Lower lobe of right lung (tissue), 2 donors: ENCODE measurements around the gene GNG14. TPM values are rescaled to one million over a fixed set of nuclear protein-coding genes. Genes with fewer than 3 reads are reported as not detected.

Experiments
- ATAC-seq, 2 donors: fragments of 200-7000 bp; cut with Tn5 transposase; one replicate each; pipeline ENCODE4 v1.9.1; 2020 to 2022; ENCODE audit warnings: mild to moderate bottlenecking in 2 of 2, moderate library complexity in 2 of 2
- DNase-seq: peaks from one replicate; pipeline ENCODE4 v3.0.0-alpha.2; 2020
- H3K27ac ChIP-seq: fragments of 200-600 bp; one replicate; pipeline ENCODE4 v1.8.0; 2022
- H3K27me3 ChIP-seq: fragments of 200-600 bp; one replicate; pipeline ENCODE4 v1.8.0; 2022; ENCODE audit warnings: low read depth
- H3K36me3 ChIP-seq: fragments of 200-600 bp; one replicate; pipeline ENCODE4 v1.8.0; 2022; ENCODE audit warnings: mild to moderate bottlenecking
- H3K4me1 ChIP-seq: fragments of 200-600 bp; one replicate; pipeline ENCODE4 v1.8.0; 2022
- H3K4me3 ChIP-seq: fragments of 200-600 bp; one replicate; pipeline ENCODE4 v1.8.0; 2022; ENCODE audit warnings: mild to moderate bottlenecking
- H3K9me3 ChIP-seq: fragments of 200-600 bp; one replicate; pipeline ENCODE4 v1.8.0; 2022
- CTCF ChIP-seq: fragments of 200-600 bp; IDR thresholded peaks from one replicate; pipeline ENCODE4 v1.8.0; 2022; ENCODE audit warnings: antibody characterized with exemption, mild to moderate bottlenecking
- intact Hi-C: fragments of 100-400 bp; cut with DNase I; formaldehyde crosslinking; loops from one replicate; pipeline ENCODE4 v1.11.0; 2022
- total RNA-seq: library from RNA; stranded (reverse); fragmentation: NEBNext Ultra II Directional; extraction: Animal tissue kit (Norgen Biotek cat#: 25700); gene quantifications from one replicate; pipeline ENCODE4 v1.2.1, GENCODE V29; 2021
- donor health status: DM: no; HTN: yes; CAD: no; lungs with severe emphysema.

GNG14 gene
- total RNA-seq, 1 donor from 2014 or later: not detected

GRCh38 chr19:12646551-12646950 lies 41.2 kb upstream of the GNG14 start:
- Histone ChIP-seq H3K9me3 (no peaks in the 10 kb centered on the region), H3K27ac (no peak overlapping the region), H3K36me3 (peaks cover 13% of the 10 kb centered on the region), H3K4me1 (peaks cover 12% of the 10 kb centered on the region), H3K4me3 (no peak overlapping the region), H3K27me3 (no peaks in the 10 kb centered on the region)
- no peak for DNase-seq
- intact Hi-C loops: no loop called here
- no peak for ATAC-seq
- no peak for TF ChIP-seq CTCF

GRCh38 chr19:12647047-12647446 lies 40.8 kb upstream of the GNG14 start:
- Histone ChIP-seq H3K4me1 (peaks cover 12% of the 10 kb centered on the region), H3K4me3 (peak overlapping the region; percentile 40), H3K27me3 (no peaks in the 10 kb centered on the region), H3K9me3 (no peaks in the 10 kb centered on the region), H3K27ac (no peak overlapping the region), H3K36me3 (peaks cover 18% of the 10 kb centered on the region)
- TF ChIP-seq CTCF: no peak
- intact Hi-C loops: no loop called here
- DNase-seq (no peak), ATAC-seq (peak; percentile 23 to 24)

GRCh38 chr19:12647490-12648071 lies 40.2 kb upstream of the GNG14 start:
- DNase-seq (peak; percentile 79), ATAC-seq (peak; percentile 95 to 97)
- H3K27me3 ChIP-seq: no peaks in the 10 kb centered on the region
- peak overlapping the region; percentile 40 for H3K4me3 ChIP-seq
- H3K4me1 ChIP-seq: peaks cover 12% of the 10 kb centered on the region
- no peaks in the 10 kb centered on the region for H3K9me3 ChIP-seq
- peaks cover 21% of the 10 kb centered on the region for H3K36me3 ChIP-seq
- intact Hi-C loops: no loop called here
- TF ChIP-seq CTCF: no peak
- no peak overlapping the region for H3K27ac ChIP-seq

- DNase-seq (no peak), ATAC-seq (peak; percentile 58 to 69)
- intact Hi-C loops: no loop called here
- no peaks in the 10 kb centered on the region for H3K9me3 ChIP-seq
- peak overlapping the region; percentile 40 for H3K4me3 ChIP-seq
- H3K36me3 ChIP-seq: peaks cover 21% of the 10 kb centered on the region
- H3K27ac ChIP-seq: no peak overlapping the region
- H3K27me3 ChIP-seq: no peaks in the 10 kb centered on the region
- H3K4me1 ChIP-seq: peaks cover 12% of the 10 kb centered on the region
- peak; percentile 15 for TF ChIP-seq CTCF
Measured at GRCh38 chr19:12648088-12648487, 39.7 kb upstream of the GNG14 start.

GRCh38 chr19:12649941-12650340 lies 37.9 kb upstream of the GNG14 start:
- H3K9me3 ChIP-seq: no peaks in the 10 kb centered on the region
- H3K4me1 ChIP-seq: peaks cover 12% of the 10 kb centered on the region
- no peak overlapping the region for H3K27ac ChIP-seq
- intact Hi-C loops: no loop called here
- no peak for TF ChIP-seq CTCF
- peak; percentile 24 for DNase-seq
- no peaks in the 10 kb centered on the region for H3K27me3 ChIP-seq
- peaks cover 31% of the 10 kb centered on the region for H3K36me3 ChIP-seq
- no peak for ATAC-seq
- H3K4me3 ChIP-seq: no peak overlapping the region
